GM13977 (cell line): ENCODE data around the gene NTRK2.

Source experiments
- DNase-seq: peaks from one replicate; pipeline ENCODE4 v3.0.0; 2012; ENCODE audit warnings: low spot score
- CTCF ChIP-seq: IDR thresholded peaks from 2 replicates; pipeline ENCODE4 v1.5.1; 2012; ENCODE audit warnings: mild to moderate bottlenecking, control low read depth; ENCODE audit not compliant: insufficient read depth; ENCODE audit errors: extremely low read depth, missing control alignments
- in situ Hi-C: fragments of 300-500 bp; cut with MboI; formaldehyde crosslinking; loops from one replicate; pipeline ENCODE4 v1.12.0; 2022; ENCODE audit warnings: low sequenced_read_pairs, low pct_unique_long_range_greater_than_20kb, mixed read lengths, inconsistent platforms; ENCODE audit not compliant: unreplicated experiment

Gene NTRK2

GRCh38 chr9:85014292-85014691 lies 344.8 kb downstream of the NTRK2 start:
- TF ChIP-seq CTCF = no peak
- in situ Hi-C loops = no loop called here
- no peak for DNase-seq

GRCh38 chr9:85016384-85017006 lies 347.0 kb downstream of the NTRK2 start:
- DNase-seq = no peak
- in situ Hi-C loops = no loop called here

GRCh38 chr9:85020791-85021190 lies 351.3 kb downstream of the NTRK2 start:
- TF ChIP-seq CTCF = no peak
- in situ Hi-C loops = no loop called here
- no peak for DNase-seq

More at GRCh38 chr9:85016384-85017006, 347.0 kb downstream of the NTRK2 start:
- TF ChIP-seq CTCF = no peak

- in situ Hi-C loops = no loop called here
- no peak for TF ChIP-seq CTCF
- no peak for DNase-seq
Measured at GRCh38 chr9:85021686-85022085, 352.2 kb downstream of the NTRK2 start.

GRCh38 chr9:85024374-85024773 lies 354.8 kb downstream of the NTRK2 start:
- in situ Hi-C loops = no loop called here
- DNase-seq = no peak
- TF ChIP-seq CTCF = no peak

GRCh38 chr9:85025638-85026037 lies 356.1 kb downstream of the NTRK2 start:
- no peak for DNase-seq
- TF ChIP-seq CTCF = no peak
- in situ Hi-C loops = no loop called here

- in situ Hi-C loops = no loop called here
- TF ChIP-seq CTCF = no peak
- no peak for DNase-seq
Measured at GRCh38 chr9:85027870-85028269, 358.3 kb downstream of the NTRK2 start.
